HepG2 (cell line): ENCODE measurements around the gene TRIM8. TPM values are rescaled to one million over a fixed set of nuclear protein-coding genes. Genes with fewer than 3 reads are reported as not detected.

Source experiments
- BATF2 ChIP-seq: sonication (generic); formaldehyde crosslinking; IDR thresholded peaks from 2 replicates; pipeline ENCODE4 v1.8.0; 2022; ENCODE audit warnings: mild to moderate bottlenecking, missing genetic modification reagents, moderate library complexity
- CENPX ChIP-seq: sonication (generic); formaldehyde crosslinking; IDR thresholded peaks from 2 replicates; pipeline ENCODE4 v1.9.0; 2021; ENCODE audit warnings: mild to moderate bottlenecking, missing genetic modification reagents, moderate library complexity
- ETS1 ChIP-seq: sonication (generic); formaldehyde crosslinking; IDR thresholded peaks from 2 replicates; pipeline ENCODE4 v1.4.0; 2020; ENCODE audit warnings: missing genetic modification reagents
- FOXP4 ChIP-seq: sonication (generic); formaldehyde crosslinking; IDR thresholded peaks from 2 replicates; pipeline ENCODE4 v1.4.0; 2020; ENCODE audit warnings: missing genetic modification reagents
- HNF1B ChIP-seq: sonication (generic); formaldehyde crosslinking; IDR thresholded peaks from 2 replicates; pipeline ENCODE4 v1.5.1; 2020; ENCODE audit warnings: mild to moderate bottlenecking, moderate library complexity, missing genetic modification reagents
- IRF2 ChIP-seq: IDR thresholded peaks from 2 replicates; pipeline ENCODE4 v1.6.1; 2018; ENCODE audit warnings: missing genetic modification reagents, missing compliant biosample characterization
- MAZ ChIP-seq, 2 experiments: sonication (generic) in 1 of 2; formaldehyde crosslinking in 1 of 2; IDR thresholded peaks; 2 replicates each; pipeline versions ENCODE4 v1.5.0 to v1.6.1; 2012 to 2020; ENCODE audit warnings: low read depth in 2 of 2, mild to moderate bottlenecking in 2 of 2, borderline replicate concordance in 1 of 2, improper control_type of control experiment in 1 of 2, low read length in 1 of 2, missing genetic modification reagents in 1 of 2, moderate library complexity in 1 of 2
- MBD4 ChIP-seq: IDR thresholded peaks from 2 replicates; pipeline ENCODE4 v1.6.1; 2012; ENCODE audit warnings: low read length, inconsistent platforms, borderline replicate concordance
- NKX3-1 ChIP-seq: sonication (generic); formaldehyde crosslinking; IDR thresholded peaks from 2 replicates; pipeline ENCODE4 v1.5.0; 2020; ENCODE audit warnings: missing genetic modification reagents
- POLR2AphosphoS5 ChIP-seq: IDR thresholded peaks from 2 replicates; pipeline ENCODE4 v1.6.1; 2012; ENCODE audit warnings: low read depth, low read length
- PTBP1 ChIP-seq: fragments of 200-400 bp; formaldehyde crosslinking; IDR thresholded peaks from 2 replicates; pipeline ENCODE4 v1.6.1; 2018; ENCODE audit warnings: low read length, low read depth; ENCODE audit not compliant: poor library complexity, severe bottlenecking
- REXO4 ChIP-seq: sonication (generic); formaldehyde crosslinking; IDR thresholded peaks from 2 replicates; pipeline ENCODE4 v1.8.0; 2022; ENCODE audit warnings: missing genetic modification reagents, mild to moderate bottlenecking, borderline replicate concordance
- TMF1 ChIP-seq: sonication (generic); formaldehyde crosslinking; IDR thresholded peaks from 2 replicates; pipeline ENCODE4 v1.8.1; 2022; ENCODE audit warnings: low read depth, missing genetic modification reagents
- ZBTB14 ChIP-seq: sonication (generic); formaldehyde crosslinking; IDR thresholded peaks from 2 replicates; pipeline ENCODE4 v1.4.0; 2020; ENCODE audit warnings: missing genetic modification reagents
- ZBTB46 ChIP-seq: sonication (generic); formaldehyde crosslinking; IDR thresholded peaks from 2 replicates; pipeline ENCODE4 v1.4.0; 2020; ENCODE audit warnings: mild to moderate bottlenecking, missing genetic modification reagents, borderline replicate concordance
- ZNF230 ChIP-seq: sonication (generic); formaldehyde crosslinking; IDR thresholded peaks from 2 replicates; pipeline ENCODE4 v1.4.0; 2020; ENCODE audit warnings: mild to moderate bottlenecking, missing genetic modification reagents
- ZNF616 ChIP-seq: sonication (generic); formaldehyde crosslinking; IDR thresholded peaks from 2 replicates; pipeline ENCODE4 v1.5.0; 2020; ENCODE audit warnings: low read depth, mild to moderate bottlenecking, missing genetic modification reagents
- ZNF660 ChIP-seq: sonication (generic); formaldehyde crosslinking; IDR thresholded peaks from 2 replicates; pipeline ENCODE4 v1.5.1; 2020; ENCODE audit warnings: mild to moderate bottlenecking, low read depth, missing genetic modification reagents, borderline replicate concordance
- ZNF773 ChIP-seq: sonication (generic); formaldehyde crosslinking; IDR thresholded peaks from 2 replicates; pipeline ENCODE4 v1.4.0; 2020; ENCODE audit warnings: missing genetic modification reagents, borderline replicate concordance
- polyA plus RNA-seq, 8 experiments: library from polyadenylated mRNA; depleted of rRNA in 3 of 8; stranded (reverse) in 7 of 8; unstranded in 1 of 8; fragments of >200 nt; fragmentation: Illumina TruSeq in 4 of 8; extraction: Trizol in 4 of 8; gene quantifications; 2 replicates each; pipeline versions ENCODE4 v1.2.1 to v1.2.3, GENCODE V29; 2011 to 2016; ENCODE audit warnings: low read depth in 4 of 8, missing spikeins in 1 of 8, mixed read lengths in 1 of 8; ENCODE audit not compliant: insufficient read depth in 1 of 8
- total RNA-seq, 5 experiments: library from RNA; depleted of rRNA; stranded (reverse); fragments of >200 nt; fragmentation: Illumina TruSeq; extraction: Trizol; gene quantifications; 2 replicates each; pipeline ENCODE4 v1.2.3, GENCODE V29; 2016; ENCODE audit warnings: low read depth in 1 of 5

The TRIM8 gene
- total and polyA plus RNA-seq, 2 of the 13 experiments (the other 11 are each of a cell fraction or from before 2014, with no cell fraction given) = 38.9 to 66.5 TPM

DNA sequence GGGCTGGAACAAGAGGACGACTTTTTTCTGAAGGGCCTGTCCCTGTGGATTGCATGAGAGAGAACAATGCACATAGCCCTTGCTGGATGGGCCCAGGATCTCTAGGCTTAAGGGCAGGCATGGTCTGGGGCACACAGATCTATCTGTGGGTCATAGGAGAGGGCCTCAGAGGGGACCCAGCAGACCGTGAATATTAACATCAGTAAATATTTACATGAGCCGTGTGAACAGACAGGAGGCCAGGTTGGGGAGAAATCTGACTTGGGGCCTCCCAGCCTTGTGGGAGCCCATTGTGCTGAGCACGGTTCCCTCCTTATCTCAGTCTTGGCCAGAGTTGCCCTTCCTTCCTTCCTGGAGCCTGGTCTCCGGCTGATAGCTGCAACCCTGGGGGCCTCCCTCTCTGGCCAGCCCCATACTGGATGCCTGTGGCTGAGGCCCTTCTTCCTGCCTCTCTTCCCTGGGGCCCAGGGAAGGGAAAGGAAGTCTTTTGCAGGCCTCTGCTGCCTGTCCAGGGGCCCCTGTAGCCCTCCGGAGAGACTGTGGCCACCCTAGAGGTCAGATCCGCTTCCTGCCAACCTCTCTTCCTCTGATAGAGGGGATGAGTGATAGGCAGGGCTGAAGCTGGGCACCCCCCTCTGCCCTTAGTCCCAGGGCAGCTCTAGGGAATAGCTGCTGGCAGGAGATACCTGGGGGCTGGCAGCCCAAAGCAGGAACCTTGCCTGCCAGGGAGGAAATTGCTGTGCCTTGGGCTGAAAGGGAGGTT lies 44.5 kb upstream of the TRIM8 start (continued):
- TF ChIP-seq IRF2 (CRISPR knock-in tag) = peak; percentile 64; the same call in 1 of the 2 replicates
- peak; percentile 88 for TF ChIP-seq FOXP4
- no peak for TF ChIP-seq MBD4
- TF ChIP-seq ETS1 (CRISPR knock-in tag) = no peak
- peak; percentile 21; the same call in 1 of the 2 replicates for TF ChIP-seq ZBTB14 (CRISPR knock-in tag)
- TF ChIP-seq ZNF230 = peak; percentile 56; the same call in 1 of the 2 replicates
- TF ChIP-seq TMF1 = peak; percentile 69; the same call in 1 of the 2 replicates
- no peak for TF ChIP-seq CENPX (CRISPR knock-in tag)
- TF ChIP-seq ZNF616 (CRISPR knock-in tag) = no peak
- no peak for TF ChIP-seq PTBP1
- no peak for TF ChIP-seq ZNF660 (CRISPR knock-in tag)
- peak; percentile 67 for TF ChIP-seq HNF1B (CRISPR knock-in tag)
- TF ChIP-seq ZBTB46 = no peak
- peak; percentile 49 for TF ChIP-seq POLR2AphosphoS5
- TF ChIP-seq BATF2 (CRISPR knock-in tag) = no peak
- TF ChIP-seq ZNF773 (CRISPR knock-in tag) = no peak
- TF ChIP-seq NKX3-1 (CRISPR knock-in tag) = no peak
- TF ChIP-seq MAZ (IDR thresholded peaks at IDR 0.05; ENCODE audit: borderline replicate concordance, low read depth, low read length) = no peak
- TF ChIP-seq MAZ (CRISPR knock-in tag; IDR thresholded peaks at IDR 0.05; ENCODE audit: low read depth) = no peak; the same call in 1 of the 2 replicates
- no peak for TF ChIP-seq REXO4 (CRISPR knock-in tag)
